Endothelial cell of umbilical vein (primary cell): ENCODE results near the gene GAS7. TPM values are rescaled to one million over a fixed set of nuclear protein-coding genes. Genes with fewer than 3 reads are reported as not detected.

Experiments
- BruUV-seq: library from RNA; stranded (reverse); fragments of 400-500 nt; replicated peaks from 2 replicates; lab custom pipeline; 2021; lab: Mats Ljungman, UMichigan
- CTCF ChIA-PET: fragments of 300-600, 350-600 bp; sonication (Branson Sonifier 250); formaldehyde crosslinking; loops from one replicate; lab custom pipeline; 2021; ENCODE audit warnings: antibody characterized with exemption, inconsistent platforms; lab: Charles Lee
- POLR2A ChIA-PET: fragments of 300-600, 350-600 bp; sonication (Branson Sonifier 250); formaldehyde crosslinking; loops from one replicate; lab custom pipeline; 2021; ENCODE audit warnings: antibody characterized with exemption, inconsistent platforms; lab: Charles Lee
- DNase-seq: peaks from one replicate; pipeline ENCODE4 v3.0.0-alpha.2; 2011; ENCODE audit warnings: low read depth, low spot score
- FAIRE-seq: peaks from 2 replicates; lab custom pipeline; 2011; peaks lifted over from hg19 to GRCh38; lab: Jason Lieb, UNC
- H2AFZ ChIP-seq: 2 replicates; pipeline ENCODE4 v1.6.0; 2012; ENCODE audit warnings: low read depth, low read length, control low read depth, inconsistent platforms
- H3K27ac ChIP-seq: 2 replicates; pipeline ENCODE4 v1.5.1; 2011; ENCODE audit warnings: low read depth, mild to moderate bottlenecking, control low read depth, low read length, moderate library complexity; ENCODE audit not compliant: insufficient read depth
- H3K27me3 ChIP-seq, 2 experiments: 2 replicates each; pipeline versions ENCODE4 v1.6.0 to v1.6.1; 2011; ENCODE audit warnings: low read length in 2 of 2, mixed read lengths in 1 of 2; ENCODE audit not compliant: control insufficient read depth in 2 of 2, insufficient read depth in 2 of 2
- H3K36me3 ChIP-seq, 2 experiments: 2 replicates in 1 of 2; 3 replicates in 1 of 2; pipeline ENCODE4 v1.5.1; 2011; ENCODE audit warnings: low read length in 2 of 2, mild to moderate bottlenecking in 1 of 2, moderate library complexity in 1 of 2; ENCODE audit not compliant: control insufficient read depth in 2 of 2, insufficient read depth in 2 of 2; ENCODE audit errors: extremely low read depth in 1 of 2
- H3K4me1 ChIP-seq: 3 replicates; pipeline ENCODE4 v1.5.1; 2011; ENCODE audit warnings: mild to moderate bottlenecking, low read length; ENCODE audit not compliant: control insufficient read depth, insufficient read depth; ENCODE audit errors: extremely low read depth
- H3K4me2 ChIP-seq: 2 replicates; pipeline ENCODE4 v1.6.1; 2011; ENCODE audit warnings: low read length, control low read depth, mixed read lengths; ENCODE audit not compliant: insufficient read depth
- H3K4me3 ChIP-seq, 3 experiments: fragments of 200-600 bp in 1 of 3; sonication (generic), shearing (Covaris generic) in 1 of 3; replicated peaks in 1 of 3; 2 replicates each; pipeline ENCODE4 v1.5.1; 2011 to 2016; ENCODE audit warnings: control low read depth in 3 of 3, low read length in 3 of 3, mild to moderate bottlenecking in 2 of 3, inconsistent platforms in 1 of 3, low read depth in 1 of 3, moderate library complexity in 1 of 3; ENCODE audit not compliant: insufficient read depth in 1 of 3
- H3K79me2 ChIP-seq: 2 replicates; pipeline ENCODE4 v1.6.0; 2012; ENCODE audit warnings: low read length, inconsistent platforms; ENCODE audit not compliant: control insufficient read depth, insufficient read depth
- H3K9ac ChIP-seq: replicated peaks from 2 replicates; pipeline ENCODE3; 2011; ENCODE audit warnings: low read length, control low read depth; ENCODE audit not compliant: insufficient read depth; ENCODE audit errors: extremely low read depth
- H3K9me1 ChIP-seq: replicated peaks from 3 replicates; pipeline ENCODE4 v1.6.0; 2011; ENCODE audit warnings: mild to moderate bottlenecking, low read length; ENCODE audit not compliant: control insufficient read depth, insufficient read depth; ENCODE audit errors: extremely low read depth
- H3K9me3 ChIP-seq: replicated peaks from 2 replicates; pipeline ENCODE4 v1.5.1; 2012; ENCODE audit warnings: low read length, inconsistent platforms; ENCODE audit not compliant: control insufficient read depth, insufficient read depth
- H4K20me1 ChIP-seq: replicated peaks from 2 replicates; pipeline ENCODE3; 2011; ENCODE audit warnings: mild to moderate bottlenecking, low read length; ENCODE audit not compliant: control insufficient read depth, insufficient read depth; ENCODE audit errors: extremely low read depth
- EZH2 ChIP-seq: IDR thresholded peaks from 2 replicates; pipeline ENCODE4 v1.6.1; 2012; ENCODE audit warnings: borderline replicate concordance, low read depth, mild to moderate bottlenecking, moderate library complexity, low read length, inconsistent platforms; ENCODE audit not compliant: severe bottlenecking
- FOS ChIP-seq: IDR thresholded peaks from 2 replicates; pipeline ENCODE4 v1.6.1; 2011; ENCODE audit warnings: mild to moderate bottlenecking, low read length, moderate library complexity, borderline replicate concordance; ENCODE audit not compliant: insufficient read depth
- GATA2 ChIP-seq: IDR thresholded peaks from 2 replicates; pipeline ENCODE4 v1.7.0; 2011; ENCODE audit warnings: low read depth, mild to moderate bottlenecking, moderate library complexity, mixed read lengths, low read length; ENCODE audit not compliant: insufficient read length, insufficient read depth
- JUN ChIP-seq: IDR thresholded peaks from 2 replicates; pipeline ENCODE4 v1.6.1; 2011; ENCODE audit warnings: borderline replicate concordance, low read depth; ENCODE audit not compliant: insufficient read length, insufficient read depth
- MYC ChIP-seq: IDR thresholded peaks from one replicate; pipeline ENCODE4 v1.6.1; 2011; ENCODE audit warnings: mild to moderate bottlenecking, low read depth, low read length
- POLR2A ChIP-seq: IDR thresholded peaks from 2 replicates; pipeline ENCODE4 v1.6.1; 2012; ENCODE audit warnings: low read depth, mild to moderate bottlenecking, control low read depth, low read length
- POLR2AphosphoS5 ChIP-seq: IDR thresholded peaks from 2 replicates; pipeline ENCODE4 v1.6.1; 2012; ENCODE audit warnings: low read depth, mild to moderate bottlenecking, control low read depth, low read length, moderate library complexity; ENCODE audit not compliant: insufficient read depth
- dilution Hi-C: fragments of 300-500 bp; cut with MboI; formaldehyde crosslinking; loops from one replicate; pipeline ENCODE4 v1.15.0; 2019; ENCODE audit warnings: low sequenced_read_pairs; ENCODE audit not compliant: extremely low pct_ligation_motif_present
- intact Hi-C: fragments of 100-400 bp; cut with micrococcal nuclease; formaldehyde crosslinking; loops from one replicate; pipeline ENCODE4 v1.10.0; 2022
- polyA plus RNA-seq, 4 experiments: library from polyadenylated mRNA; depleted of rRNA in 3 of 4; stranded (reverse) in 3 of 4; unstranded in 1 of 4; fragments of >200 nt; gene quantifications; 2 replicates each; pipeline versions ENCODE4 v1.2.1 to v1.2.3, GENCODE V29; 2011 to 2012; ENCODE audit warnings: missing spikeins in 1 of 4
- total RNA-seq: library from RNA; stranded (reverse); gene quantifications from 2 replicates; pipeline ENCODE4 v1.2.3, GENCODE V29; 2021
- TF ChIP-seq, protein P1 (sequence below): IDR thresholded peaks from 2 replicates; pipeline ENCODE4 v1.6.1; 2011; ENCODE audit not compliant: insufficient read depth, insufficient read length
- TF ChIP-seq, protein P2 (sequence below), 2 donors: IDR thresholded peaks; 1 replicate in 1 of 2; 2 replicates in 1 of 2; pipeline ENCODE4 v1.5.1; 2011; ENCODE audit warnings: low read length in 2 of 2, mild to moderate bottlenecking in 2 of 2, moderate library complexity in 2 of 2, control low read depth in 1 of 2, inconsistent platforms in 1 of 2, low read depth in 1 of 2; ENCODE audit not compliant: insufficient read depth in 1 of 2; ENCODE audit errors: extremely low read depth in 1 of 2

Gene GAS7
- total and polyA plus RNA-seq, 2 donors (not counting 3 experiments of a cell fraction or from before 2014, with no cell fraction given), result not detected

DNA sequence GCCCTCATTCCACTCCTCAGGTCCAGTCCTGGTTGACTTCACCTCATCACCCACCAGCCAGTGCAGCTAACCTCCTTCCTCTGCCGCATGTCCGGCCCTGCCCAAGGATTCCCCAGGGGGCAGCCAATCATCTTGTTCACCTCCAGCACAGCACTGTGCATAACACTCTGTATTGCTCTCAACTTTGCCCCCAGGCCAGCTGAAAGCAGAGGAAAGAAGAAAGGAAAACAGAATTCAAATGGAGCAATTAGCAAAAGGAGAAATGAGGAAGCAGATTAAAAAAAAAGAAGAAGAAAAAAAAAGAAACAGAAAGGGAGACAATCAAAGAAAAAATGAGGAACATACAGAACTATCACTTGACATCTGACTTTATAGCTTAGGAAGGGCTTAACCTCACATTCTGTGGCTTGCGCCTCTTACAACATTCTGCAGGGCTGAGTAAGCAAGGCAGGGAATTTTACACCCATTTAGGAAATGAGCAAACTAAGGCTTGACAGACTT, 26.1 kb downstream of the GAS7 start:
- Histone ChIP-seq H3K9me3 (peaks cover 5% of the 10 kb centered on the region), H2AFZ (no peak overlapping the region), H3K9ac (no peak overlapping the region), H3K27me3 (no peaks in the 10 kb centered on the region), H3K9me1 (no peaks in the 10 kb centered on the region), H4K20me1 (no peaks in the 10 kb centered on the region), H3K36me3 (no peaks in the 10 kb centered on the region), H3K4me1 (no peaks in the 10 kb centered on the region), H3K27ac (no peak overlapping the region), H3K79me2 (no peaks in the 10 kb centered on the region), H3K4me2 (no peak overlapping the region), H3K4me3 (no peak overlapping the region)
- TF ChIP-seq POLR2AphosphoS5, result no peak
- no peak for TF ChIP-seq MYC
- TF ChIP-seq, protein P1, sequence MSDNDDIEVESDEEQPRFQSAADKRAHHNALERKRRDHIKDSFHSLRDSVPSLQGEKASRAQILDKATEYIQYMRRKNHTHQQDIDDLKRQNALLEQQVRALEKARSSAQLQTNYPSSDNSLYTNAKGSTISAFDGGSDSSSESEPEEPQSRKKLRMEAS, result no peak
- no peak for TF ChIP-seq EZH2
- no peak for TF ChIP-seq JUN
- TF ChIP-seq, protein P2, sequence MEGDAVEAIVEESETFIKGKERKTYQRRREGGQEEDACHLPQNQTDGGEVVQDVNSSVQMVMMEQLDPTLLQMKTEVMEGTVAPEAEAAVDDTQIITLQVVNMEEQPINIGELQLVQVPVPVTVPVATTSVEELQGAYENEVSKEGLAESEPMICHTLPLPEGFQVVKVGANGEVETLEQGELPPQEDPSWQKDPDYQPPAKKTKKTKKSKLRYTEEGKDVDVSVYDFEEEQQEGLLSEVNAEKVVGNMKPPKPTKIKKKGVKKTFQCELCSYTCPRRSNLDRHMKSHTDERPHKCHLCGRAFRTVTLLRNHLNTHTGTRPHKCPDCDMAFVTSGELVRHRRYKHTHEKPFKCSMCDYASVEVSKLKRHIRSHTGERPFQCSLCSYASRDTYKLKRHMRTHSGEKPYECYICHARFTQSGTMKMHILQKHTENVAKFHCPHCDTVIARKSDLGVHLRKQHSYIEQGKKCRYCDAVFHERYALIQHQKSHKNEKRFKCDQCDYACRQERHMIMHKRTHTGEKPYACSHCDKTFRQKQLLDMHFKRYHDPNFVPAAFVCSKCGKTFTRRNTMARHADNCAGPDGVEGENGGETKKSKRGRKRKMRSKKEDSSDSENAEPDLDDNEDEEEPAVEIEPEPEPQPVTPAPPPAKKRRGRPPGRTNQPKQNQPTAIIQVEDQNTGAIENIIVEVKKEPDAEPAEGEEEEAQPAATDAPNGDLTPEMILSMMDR (IDR thresholded peaks at IDR 0.05; ENCODE audit: extremely low read depth in 1 of 2, insufficient read depth in 1 of 2, low read depth in 1 of 2, low read length in 2 of 2), result no peak
- TF ChIP-seq FOS, result no peak
- no peak for TF ChIP-seq POLR2A
- no peak for TF ChIP-seq GATA2
- intact Hi-C loops (no loop called here), dilution Hi-C loops (no loop called here)
- BruUV-seq, result no TSS peak
- FAIRE-seq (no peak), DNase-seq (no peak)
- POLR2A ChIA-PET, result no interaction called here
- CTCF ChIA-PET, result no interaction called here
